H1 (cell line): ENCODE results near the gene NT5C. TPM values are rescaled to one million over a fixed set of nuclear protein-coding genes. Genes with fewer than 3 reads are reported as not detected.

Experiments used
- CTCF ChIA-PET: fragments of 300-600 bp; sonication (Branson Sonifier 250); formaldehyde crosslinking; loops from one replicate; lab custom pipeline; 2021; ENCODE audit not compliant: partially characterized antibody; lab: Charles Lee
- POLR2A ChIA-PET: fragments of 300-600 bp; sonication (Branson Sonifier 250); formaldehyde crosslinking; loops from one replicate; lab custom pipeline; 2021; ENCODE audit warnings: inconsistent platforms; ENCODE audit not compliant: partially characterized antibody; lab: Charles Lee
- DNase-seq, 2 experiments: peaks; one replicate each; pipeline versions ENCODE4 v3.0.0 to v3.0.0-alpha.2; 2010 to 2022; ENCODE audit warnings: low spot score in 2 of 2, low read depth in 1 of 2, mixed read lengths in 1 of 2
- FAIRE-seq: peaks from 2 replicates; lab custom pipeline; 2011; peaks lifted over from hg19 to GRCh38; lab: Jason Lieb, UNC
- H2AFZ ChIP-seq: 2 replicates; pipeline ENCODE4 v1.8.1; 2012; ENCODE audit warnings: low read length, inconsistent platforms
- H2AK5ac ChIP-seq: 2 replicates; pipeline ENCODE4 v1.6.1; 2013; ENCODE audit warnings: low read depth, low read length
- H2BK120ac ChIP-seq: replicated peaks from 2 replicates; pipeline ENCODE3; 2013; ENCODE audit warnings: low read depth, low read length, inconsistent platforms
- H2BK12ac ChIP-seq: 2 replicates; pipeline ENCODE4 v1.6.1; 2013; ENCODE audit warnings: low read depth, low read length
- H2BK15ac ChIP-seq: 2 replicates; pipeline ENCODE4 v1.6.1; 2013; ENCODE audit warnings: low read length
- H2BK20ac ChIP-seq: 2 replicates; pipeline ENCODE4 v1.6.1; 2013; ENCODE audit warnings: low read length
- H2BK5ac ChIP-seq: 2 replicates; pipeline ENCODE4 v1.6.1; 2013; ENCODE audit warnings: low read depth, low read length
- H3K14ac ChIP-seq: 2 replicates; pipeline ENCODE4 v1.6.1; 2013; ENCODE audit warnings: inconsistent platforms; ENCODE audit not compliant: insufficient read length
- H3K18ac ChIP-seq: 2 replicates; pipeline ENCODE4 v1.6.1; 2013; ENCODE audit warnings: low read length; ENCODE audit errors: extremely low read depth
- H3K23ac ChIP-seq: 2 replicates; pipeline ENCODE4 v1.6.1; 2013; ENCODE audit warnings: inconsistent platforms; ENCODE audit not compliant: insufficient read length
- H3K23me2 ChIP-seq: 2 replicates; pipeline ENCODE4 v1.6.1; 2013; ENCODE audit warnings: low read depth, low read length
- H3K27ac ChIP-seq: 2 replicates; pipeline ENCODE4 v1.6.1; 2011; ENCODE audit warnings: low read depth, low read length, inconsistent platforms
- H3K27me3 ChIP-seq, 4 experiments: replicated peaks in 1 of 4; 1 replicate in 1 of 4; 2 replicates in 3 of 4; pipeline versions ENCODE4 v1.6.1 to v1.8.1; 2011 to 2013; ENCODE audit warnings: low read length in 3 of 4, mild to moderate bottlenecking in 3 of 4, inconsistent platforms in 2 of 4, mixed read lengths in 2 of 4, moderate library complexity in 1 of 4; ENCODE audit not compliant: control insufficient read depth in 3 of 4, insufficient read depth in 3 of 4; ENCODE audit errors: extremely low read depth in 1 of 4
- H3K36me3 ChIP-seq, 4 experiments: 2 replicates each; pipeline versions ENCODE4 v1.6.1 to v1.8.1; 2011 to 2013; ENCODE audit warnings: mild to moderate bottlenecking in 4 of 4, low read length in 3 of 4, moderate library complexity in 2 of 4, control low read depth in 1 of 4, inconsistent platforms in 1 of 4; ENCODE audit not compliant: insufficient read depth in 4 of 4, control insufficient read depth in 2 of 4
- H3K4ac ChIP-seq: replicated peaks from 2 replicates; pipeline ENCODE3; 2013; ENCODE audit warnings: low read length, low read depth, mixed read lengths, inconsistent platforms; ENCODE audit not compliant: insufficient read length
- H3K4me1 ChIP-seq, 4 experiments: replicated peaks in 1 of 4; 1 replicate in 1 of 4; 2 replicates in 3 of 4; pipeline versions ENCODE4 v1.6.1 to v1.8.1; 2011 to 2013; ENCODE audit warnings: low read length in 3 of 4, inconsistent platforms in 2 of 4, mixed read lengths in 1 of 4; ENCODE audit not compliant: insufficient read depth in 4 of 4, control insufficient read depth in 3 of 4
- H3K4me2 ChIP-seq, 2 experiments: 2 replicates each; pipeline versions ENCODE4 v1.6.1 to v1.8.1; 2011 to 2013; ENCODE audit warnings: low read depth in 2 of 2, low read length in 2 of 2, control low read depth in 1 of 2, inconsistent platforms in 1 of 2, mild to moderate bottlenecking in 1 of 2; ENCODE audit not compliant: insufficient read depth in 1 of 2
- H3K4me3 ChIP-seq, 4 experiments: fragments of 200-600, 300-600 bp in 1 of 4; sonication (generic), shearing (Covaris generic), sonication (Bioruptor Twin) in 1 of 4; 2 replicates each; pipeline versions ENCODE4 v1.5.1 to v1.8.1; 2011 to 2016; ENCODE audit warnings: low read length in 4 of 4, low read depth in 3 of 4, control low read depth in 2 of 4, inconsistent platforms in 2 of 4, mild to moderate bottlenecking in 2 of 4, mixed read lengths in 1 of 4, moderate library complexity in 1 of 4; ENCODE audit not compliant: insufficient read depth in 2 of 4; ENCODE audit errors: extremely low read depth in 1 of 4
- H3K56ac ChIP-seq: replicated peaks from 2 replicates; pipeline ENCODE3; 2013; ENCODE audit warnings: low read depth, mild to moderate bottlenecking, mixed read lengths, low read length, inconsistent platforms; ENCODE audit not compliant: insufficient read length
- H3K79me1 ChIP-seq: 2 replicates; pipeline ENCODE4 v1.6.1; 2013; ENCODE audit warnings: low read depth, low read length, control low read depth
- H3K79me2 ChIP-seq, 2 experiments: 2 replicates each; pipeline versions ENCODE4 v1.6.1 to v1.8.1; 2012 to 2013; ENCODE audit warnings: low read length in 2 of 2, mild to moderate bottlenecking in 2 of 2, inconsistent platforms in 1 of 2; ENCODE audit not compliant: insufficient read depth in 2 of 2, control insufficient read depth in 1 of 2
- H3K9ac ChIP-seq, 4 experiments: replicated peaks in 1 of 4; 1 replicate in 1 of 4; 2 replicates in 3 of 4; pipeline versions ENCODE4 v1.6.1 to v1.8.1; 2011 to 2013; ENCODE audit warnings: low read depth in 3 of 4, low read length in 3 of 4, control low read depth in 2 of 4, mild to moderate bottlenecking in 2 of 4, moderate library complexity in 2 of 4, inconsistent platforms in 1 of 4; ENCODE audit errors: extremely low read depth in 1 of 4
- H3K9me3 ChIP-seq, 2 experiments: 2 replicates each; pipeline versions ENCODE4 v1.6.1 to v1.8.1; 2012 to 2013; ENCODE audit warnings: mild to moderate bottlenecking in 2 of 2, moderate library complexity in 2 of 2, control low read depth in 1 of 2, inconsistent platforms in 1 of 2, low read depth in 1 of 2, low read length in 1 of 2, mixed read lengths in 1 of 2; ENCODE audit not compliant: insufficient read depth in 2 of 2
- H4K20me1 ChIP-seq, 2 experiments: replicated peaks in 1 of 2; 2 replicates each; pipeline versions ENCODE3 to v1.8.1; 2011 to 2013; ENCODE audit warnings: inconsistent platforms in 2 of 2, low read length in 2 of 2, mild to moderate bottlenecking in 1 of 2; ENCODE audit not compliant: insufficient read depth in 2 of 2, control insufficient read depth in 1 of 2
- H4K5ac ChIP-seq: 2 replicates; pipeline ENCODE4 v1.6.1; 2013; ENCODE audit warnings: low read length, low read depth, mixed read lengths, inconsistent platforms; ENCODE audit not compliant: insufficient read length
- H4K8ac ChIP-seq: 2 replicates; pipeline ENCODE4 v1.8.0; 2013; ENCODE audit warnings: mild to moderate bottlenecking, moderate library complexity, low read length, inconsistent platforms; ENCODE audit not compliant: insufficient read depth; ENCODE audit errors: extremely low read depth
- H4K91ac ChIP-seq: replicated peaks from 2 replicates; pipeline ENCODE3; 2013; ENCODE audit warnings: low read length, mixed read lengths, inconsistent platforms; ENCODE audit not compliant: insufficient read length
- ASH2L ChIP-seq: fragments of 200-600, 300-600 bp; sonication (generic); IDR thresholded peaks from one replicate; pipeline ENCODE4 v1.7.1; 2017; ENCODE audit warnings: low read length
- CEBPB ChIP-seq: IDR thresholded peaks from 2 replicates; pipeline ENCODE4 v1.6.1; 2012; ENCODE audit warnings: low read depth, low read length
- EGR1 ChIP-seq: IDR thresholded peaks from 2 replicates; pipeline ENCODE4 v1.6.1; 2011; ENCODE audit warnings: low read depth, low read length, borderline replicate concordance
- JUN ChIP-seq: IDR thresholded peaks from 2 replicates; pipeline ENCODE4 v1.6.1; 2011; ENCODE audit warnings: low read depth, mild to moderate bottlenecking, improper control_type of control experiment, low read length
- JUND ChIP-seq: IDR thresholded peaks from 2 replicates; pipeline ENCODE4 v1.6.1; 2011; ENCODE audit warnings: mild to moderate bottlenecking, improper control_type of control experiment, low read length
- POLR2A ChIP-seq, 2 experiments: IDR thresholded peaks; 1 replicate in 1 of 2; 2 replicates in 1 of 2; pipeline ENCODE4 v1.6.1; 2011; ENCODE audit warnings: low read depth in 2 of 2, low read length in 2 of 2, mild to moderate bottlenecking in 2 of 2; ENCODE audit errors: control extremely low read depth in 1 of 2
- POU5F1 ChIP-seq: IDR thresholded peaks from 2 replicates; pipeline ENCODE4 v1.6.1; 2011; ENCODE audit warnings: low read depth, mild to moderate bottlenecking, low read length, moderate library complexity
- SAP30 ChIP-seq: fragments of 300-600 bp; sonication (generic); IDR thresholded peaks from 2 replicates; pipeline ENCODE4 v1.7.1; 2012; ENCODE audit warnings: low read length, moderate library complexity, mild to moderate bottlenecking, inconsistent platforms; ENCODE audit not compliant: insufficient read depth, insufficient replicate concordance
- SUZ12 ChIP-seq: fragments of 200-600 bp; sonication (generic); IDR thresholded peaks from 2 replicates; pipeline ENCODE4 v1.6.1; 2012; ENCODE audit warnings: mild to moderate bottlenecking, inconsistent platforms, low read length, moderate library complexity, mixed read lengths
- TBP ChIP-seq: IDR thresholded peaks from 2 replicates; pipeline ENCODE4 v1.6.1; 2011; ENCODE audit warnings: low read depth, low read length, improper control_type of control experiment
- ZNF274 ChIP-seq: IDR thresholded peaks from 2 replicates; pipeline ENCODE4 v1.7.0; 2012; ENCODE audit warnings: low read length, borderline replicate concordance; ENCODE audit errors: extremely low read depth
- WGBS, 2 experiments: shearing (Covaris generic) in 1 of 2; methylation state at CpG; one replicate each; pipeline versions ENCODE4 v1.1.6 to v1.1.7; 2013 to 2015; ENCODE audit warnings: low lambda C conversion rate in 2 of 2, mixed read lengths in 2 of 2, inconsistent platforms in 1 of 2, low coverage in 1 of 2, missing lambda C conversion rate in 1 of 2; ENCODE audit not compliant: insufficient replicate concordance in 2 of 2, insufficient coverage in 1 of 2, insufficient read length in 1 of 2; ENCODE audit errors: extremely low coverage in 1 of 2, missing lambda C conversion rate in 1 of 2; 5-methylcytosine and 5-hydroxymethylcytosine counted together
- polyA plus RNA-seq, 7 experiments: library from polyadenylated mRNA; depleted of rRNA in 3 of 7; stranded (reverse) in 5 of 7; unstranded in 2 of 7; fragments of >200 nt in 5 of 7; fragments of 200-250 nt in 2 of 7; gene quantifications; 1 replicate in 5 of 7; 2 replicates in 1 of 7; 4 replicates in 1 of 7; pipeline versions ENCODE4 v1.2.1 to v1.2.3, GENCODE V29; 2011 to 2013; ENCODE audit warnings: missing spikeins in 2 of 7, mixed read lengths in 2 of 7
- total RNA-seq: library from RNA; stranded (reverse); fragmentation: NEBNext Ultra II Directional; extraction: Animal tissue kit (Norgen Biotek cat#: 25700); gene quantifications from 2 replicates; pipeline ENCODE4 v1.2.1, GENCODE V29; 2021
- TF ChIP-seq, protein P1 (sequence below): IDR thresholded peaks from 2 replicates; pipeline ENCODE4 v1.6.1; 2011; ENCODE audit warnings: low read length, improper control_type of control experiment

NT5C gene
- total and polyA plus RNA-seq, 2 of the 8 experiments (the other 6 are each of a cell fraction or from before 2014, with no cell fraction given) = 52.1 to 66.4 TPM

GRCh38 chr17:75082683-75083082, 48.9 kb downstream of the NT5C start:
- POLR2A ChIA-PET = interaction anchor here (1.0 to 1.3 kb wide), 2 partner anchors 48 to 70 kb away, joined by 5 read pairs; partner anchors contain the start of genes MRPL58 and NT5C
- Histone ChIP-seq H3K79me2 (no peaks in the 10 kb centered on the region), H3K23me2 (peaks cover 7% of the 10 kb centered on the region; the same call in 1 of the 2 replicates), H2AFZ (0 out of 2 replicates have a peak overlapping the region, but pooled peaks have one; percentile 10), H4K91ac (peak overlapping the region; percentile 1), H3K4ac (no peak overlapping the region), H2BK5ac (no peak overlapping the region), H3K9me3 (no peaks in the 10 kb centered on the region), H3K23ac (no peak overlapping the region), H3K79me1 (no peaks in the 10 kb centered on the region), H3K4me2 (no peak overlapping the region), H2BK20ac (peak overlapping the region; percentile 66; the same call in 1 of the 2 replicates), H4K5ac (no peak overlapping the region), H4K20me1 (no peaks in the 10 kb centered on the region), H3K18ac (peak overlapping the region; percentile 4; the same call in 1 of the 2 replicates), H3K27ac (no peak overlapping the region), H3K4me1 (peaks cover 0 to 17% (median 15%) of the 10 kb centered on the region in 4 experiments; a peak in 6 of 7 replicates), H3K27me3 (no peaks in the 10 kb centered on the region), H3K14ac (no peak overlapping the region), H2AK5ac (0 out of 2 replicates have a peak overlapping the region, but pooled peaks have one; percentile 68), H3K36me3 (no peaks in the 10 kb centered on the region), H3K9ac (no peak overlapping the region; a peak in 1 of 7 replicates), H3K4me3 (no peak overlapping the region), H2BK15ac (0 out of 2 replicates have a peak overlapping the region, but pooled peaks have one; percentile 88), H2BK120ac (peak overlapping the region; percentile 52), H4K8ac (no peak overlapping the region), H3K56ac (no peak overlapping the region), H2BK12ac (peak overlapping the region; percentile 75)
- DNase-seq (no peak), FAIRE-seq (no peak)
- CTCF ChIA-PET = interaction anchor here (1.1 to 7.6 kb wide), 5 partner anchors 19 to 292 kb away, joined by 3 to 45 read pairs (median 7); no protein-coding TSS in a partner anchor
- 73% methylated on average over 6 of the region's 6 CpGs; no CpG with 5 or more reads in 1 of the 2 experiments for WGBS, 2 experiments
- TF ChIP-seq ASH2L = no peak
- TF ChIP-seq SAP30 = no peak
- TF ChIP-seq JUND = no peak
- no peak for TF ChIP-seq CEBPB
- TF ChIP-seq POLR2A (IDR thresholded peaks at IDR 0.05; ENCODE audit: control extremely low read depth in 1 of 2, low read depth in 2 of 2, low read length in 2 of 2) = no peak
- no peak for TF ChIP-seq JUN
- TF ChIP-seq, protein P1, sequence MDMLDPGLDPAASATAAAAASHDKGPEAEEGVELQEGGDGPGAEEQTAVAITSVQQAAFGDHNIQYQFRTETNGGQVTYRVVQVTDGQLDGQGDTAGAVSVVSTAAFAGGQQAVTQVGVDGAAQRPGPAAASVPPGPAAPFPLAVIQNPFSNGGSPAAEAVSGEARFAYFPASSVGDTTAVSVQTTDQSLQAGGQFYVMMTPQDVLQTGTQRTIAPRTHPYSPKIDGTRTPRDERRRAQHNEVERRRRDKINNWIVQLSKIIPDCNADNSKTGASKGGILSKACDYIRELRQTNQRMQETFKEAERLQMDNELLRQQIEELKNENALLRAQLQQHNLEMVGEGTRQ = no peak
- no peak for TF ChIP-seq POU5F1
- TF ChIP-seq EGR1 = no peak
- TF ChIP-seq SUZ12 = no peak
- TF ChIP-seq ZNF274 = no peak
- TF ChIP-seq TBP = no peak
